HFFc6 (cell line): ENCODE data around the gene ARL6IP4. TPM values are rescaled to one million over a fixed set of nuclear protein-coding genes. Genes with fewer than 3 reads are reported as not detected.

Experiments used
- DNase-seq: peaks from one replicate; pipeline ENCODE4 v3.0.0-alpha.2; 2018
- H3K27ac Mint-ChIP-seq: 2 replicates; pipeline ENCODE4 v1.8.0; 2020; ENCODE audit warnings: mild to moderate bottlenecking, mixed read lengths
- H3K27me3 Mint-ChIP-seq: 2 replicates; pipeline ENCODE4 v1.8.0; 2021; ENCODE audit warnings: mild to moderate bottlenecking, moderate library complexity, mixed read lengths; ENCODE audit not compliant: insufficient read depth
- H3K36me3 Mint-ChIP-seq: 2 replicates; pipeline ENCODE4 v1.8.0; 2021; ENCODE audit warnings: low read depth, mixed read lengths
- H3K4me1 Mint-ChIP-seq: 2 replicates; pipeline ENCODE4 v1.8.0; 2020; ENCODE audit warnings: low read depth, mixed read lengths
- H3K4me3 Mint-ChIP-seq: 2 replicates; pipeline ENCODE4 v1.8.0; 2020; ENCODE audit warnings: mild to moderate bottlenecking, moderate library complexity, mixed read lengths
- H3K9me3 Mint-ChIP-seq: 2 replicates; pipeline ENCODE4 v1.8.0; 2020; ENCODE audit warnings: mild to moderate bottlenecking, mixed read lengths
- CTCF ChIP-seq: fragments of 200-600 bp; sonication (generic); IDR thresholded peaks from 2 replicates; pipeline ENCODE4 v1.5.0; 2021; ENCODE audit warnings: antibody characterized with exemption, mild to moderate bottlenecking
- microRNA-seq: library from miRNA; unstranded; fragments of <30 nt; microRNA quantifications from one replicate; pipeline ENCODE4, GENCODE V29; 2019
- total RNA-seq, 6 experiments: library from RNA; stranded (reverse); fragmentation: NEBNext Ultra II Directional; extraction: Animal tissue kit (Norgen Biotek cat#: 25700); gene quantifications; 2 replicates in 1 of 6; 3 replicates in 5 of 6; pipeline ENCODE4 v1.2.3, GENCODE V29; 2021

The ARL6IP4 gene
- total RNA-seq, 6 experiments from 2014 or later, result 128 to 180 (median 149) TPM

GRCh38 chr12:123029550-123029949 lies 49.1 kb downstream of the ARL6IP4 start:
- DNase-seq, result no peak
- H3K4me1 Mint-ChIP-seq, result peaks cover 8% of the 10 kb centered on the region
- no peak overlapping the region for H3K27ac Mint-ChIP-seq
- H3K4me3 Mint-ChIP-seq, result no peak overlapping the region
- H3K27me3 Mint-ChIP-seq, result peaks cover 22% of the 10 kb centered on the region
- no peaks in the 10 kb centered on the region for H3K9me3 Mint-ChIP-seq
- TF ChIP-seq CTCF, result no peak
- H3K36me3 Mint-ChIP-seq, result no peaks in the 10 kb centered on the region

GRCh38 chr12:123030686-123031085 lies 50.2 kb downstream of the ARL6IP4 start:
- H3K27ac Mint-ChIP-seq, result no peak overlapping the region
- H3K9me3 Mint-ChIP-seq, result no peaks in the 10 kb centered on the region
- no peak for DNase-seq
- no peak for TF ChIP-seq CTCF
- H3K27me3 Mint-ChIP-seq, result peaks cover 22% of the 10 kb centered on the region
- peaks cover 8% of the 10 kb centered on the region for H3K4me1 Mint-ChIP-seq
- no peaks in the 10 kb centered on the region for H3K36me3 Mint-ChIP-seq
- H3K4me3 Mint-ChIP-seq, result no peak overlapping the region

GRCh38 chr12:123031171-123031845 lies 50.8 kb downstream of the ARL6IP4 start:
- Mint-ChIP-seq H3K4me3 (no peak overlapping the region), H3K27ac (no peak overlapping the region), H3K36me3 (no peaks in the 10 kb centered on the region), H3K9me3 (no peaks in the 10 kb centered on the region), H3K4me1 (peaks cover 8% of the 10 kb centered on the region), H3K27me3 (peaks cover 24% of the 10 kb centered on the region)
- no peak for DNase-seq
- no peak for TF ChIP-seq CTCF

Small RNA genes lying within 50 kb of the gene (microRNA-seq; reads per million reads assigned to microRNA genes)
- gene MIR4304, result not detected

Other genes starting within 250 kb of the ARL6IP4 start
- gene HCAR1, start 249.8 kb upstream of the ARL6IP4 start, total RNA-seq, result not detected
- gene DENR, start 227.9 kb upstream of the ARL6IP4 start, total RNA-seq, result 10 to 100 TPM; 53.2 to 66.7 (median 61.7) TPM
- gene CCDC62, start 206.1 kb upstream of the ARL6IP4 start, total RNA-seq, result under 1 TPM; 0.08 to 0.40 (median 0.17) TPM
- 1 to 10 TPM; 6.7 to 9.8 (median 8.4) TPM for gene HIP1R, start 145.2 kb upstream of the ARL6IP4 start, total RNA-seq
- gene VPS37B, start 84.6 kb upstream of the ARL6IP4 start, total RNA-seq, result 10 to 100 TPM; 26.4 to 33.1 (median 28.1) TPM
- 10 to 100 TPM in 3 of 6 experiments, 1 to 10 TPM in 3; 9.2 to 11.1 (median 10.0) TPM for gene ABCB9, start 14.2 kb upstream of the ARL6IP4 start, total RNA-seq
- gene OGFOD2, start 5.4 kb upstream of the ARL6IP4 start, total RNA-seq, result 10 to 100 TPM; 16.2 to 18.3 (median 17.6) TPM
- gene PITPNM2, start 170.4 kb downstream of the ARL6IP4 start, total RNA-seq, result 1 to 10 TPM; 1.5 to 5.1 (median 4.1) TPM